ENCODE results near the gene LLCFC1. TPM values are rescaled to one million over a fixed set of nuclear protein-coding genes. Genes with fewer than 3 reads are reported as not detected.

LLCFC1 gene
- total RNA-seq, 1 experiment from 2014 or later: not detected

GRCh38 chr7:142896151-142896550 lies 43.1 kb upstream of the LLCFC1 start:
- no peaks in the 10 kb centered on the region for H3K9me3 ChIP-seq (ENCODE audit: low read length)
- ChIA-PET CTCF (no interaction called here), POLR2A (ENCODE audit: unreplicated experiment) (no interaction called here)
- no peak overlapping the region for H3K4me3 ChIP-seq (ENCODE audit: low read length)
- no peaks in the 10 kb centered on the region for H4K20me1 ChIP-seq (ENCODE audit: low read length)
- DNase-seq: no peak
- peaks cover 18% of the 10 kb centered on the region for H3K4me1 ChIP-seq (ENCODE audit: insufficient read depth, low read length)
- ATAC-seq: no peak
- no peaks in the 10 kb centered on the region for H3K9me2 ChIP-seq (replicated peaks; ENCODE audit: low read length)
- no peaks in the 10 kb centered on the region for H3F3A ChIP-seq (ENCODE audit: low read length, unreplicated experiment)
- no peak overlapping the region for H3K9ac ChIP-seq (ENCODE audit: low read length)
- no peaks in the 10 kb centered on the region for H3K79me2 ChIP-seq (ENCODE audit: low read length)
- no peak overlapping the region for H3K4me2 ChIP-seq (ENCODE audit: low read length)
- H3K27ac ChIP-seq (ENCODE audit: low read length): no peak overlapping the region
- TF ChIP-seq EZH2 (IDR thresholded peaks at IDR 0.05; ENCODE audit: low read length, unreplicated experiment) (no peak), CTCF (conservative IDR thresholded peaks at IDR 0.05; ENCODE audit: low read depth, low read length) (no peak), EZH2phosphoT487 (IDR thresholded peaks at IDR 0.05; ENCODE audit: borderline replicate concordance, low read length) (no peak)
- H2AFZ ChIP-seq (ENCODE audit: low read length): no peak overlapping the region
- peaks cover 10% of the 10 kb centered on the region for H3K27me3 ChIP-seq (ENCODE audit: low read length)
- no TSS peak for BruUV-seq (replicated peaks)
- intact Hi-C loops (cut with micrococcal nuclease): no loop called here
- H3K36me3 ChIP-seq (ENCODE audit: low read depth, low read length): no peaks in the 10 kb centered on the region

- no TSS peak for BruUV-seq (replicated peaks)
- H3K27ac ChIP-seq (ENCODE audit: low read length): no peak overlapping the region
- TF ChIP-seq EZH2phosphoT487 (IDR thresholded peaks at IDR 0.05; ENCODE audit: borderline replicate concordance, low read length) (no peak), CTCF (conservative IDR thresholded peaks at IDR 0.05; ENCODE audit: low read depth, low read length) (no peak), EZH2 (IDR thresholded peaks at IDR 0.05; ENCODE audit: low read length, unreplicated experiment) (no peak)
- H3K27me3 ChIP-seq (ENCODE audit: low read length): peaks cover 10% of the 10 kb centered on the region
- no peaks in the 10 kb centered on the region for H3K36me3 ChIP-seq (ENCODE audit: low read depth, low read length)
- H4K20me1 ChIP-seq (ENCODE audit: low read length): no peaks in the 10 kb centered on the region
- POLR2A ChIA-PET (ENCODE audit: unreplicated experiment): no interaction called here
- no peaks in the 10 kb centered on the region for H3K79me2 ChIP-seq (ENCODE audit: low read length)
- DNase-seq (no peak), ATAC-seq (no peak)
- no peaks in the 10 kb centered on the region for H3K9me3 ChIP-seq (ENCODE audit: low read length)
- no peak overlapping the region for H3K9ac ChIP-seq (ENCODE audit: low read length)
- H2AFZ ChIP-seq (ENCODE audit: low read length): no peak overlapping the region
- H3K4me3 ChIP-seq (ENCODE audit: low read length): no peak overlapping the region
- intact Hi-C loops (cut with micrococcal nuclease): no loop called here
- CTCF ChIA-PET: no interaction called here
- no peak overlapping the region for H3K4me2 ChIP-seq (ENCODE audit: low read length)
- H3K9me2 ChIP-seq (replicated peaks; ENCODE audit: low read length): no peaks in the 10 kb centered on the region
- peaks cover 18% of the 10 kb centered on the region for H3K4me1 ChIP-seq (ENCODE audit: insufficient read depth, low read length)
- no peaks in the 10 kb centered on the region for H3F3A ChIP-seq (ENCODE audit: low read length, unreplicated experiment)
Measured at GRCh38 chr7:142896741-142897379, 42.4 kb upstream of the LLCFC1 start.

- Histone ChIP-seq H3K27me3 (ENCODE audit: low read length) (peaks cover 10% of the 10 kb centered on the region), H3F3A (ENCODE audit: low read length, unreplicated experiment) (no peaks in the 10 kb centered on the region), H3K79me2 (ENCODE audit: low read length) (no peaks in the 10 kb centered on the region), H3K9me2 (replicated peaks; ENCODE audit: low read length) (no peaks in the 10 kb centered on the region), H3K4me1 (ENCODE audit: insufficient read depth, low read length) (peaks cover 18% of the 10 kb centered on the region), H3K9ac (ENCODE audit: low read length) (no peak overlapping the region), H3K4me3 (ENCODE audit: low read length) (no peak overlapping the region), H3K9me3 (ENCODE audit: low read length) (no peaks in the 10 kb centered on the region), H2AFZ (ENCODE audit: low read length) (no peak overlapping the region), H4K20me1 (ENCODE audit: low read length) (no peaks in the 10 kb centered on the region), H3K4me2 (ENCODE audit: low read length) (no peak overlapping the region), H3K27ac (ENCODE audit: low read length) (no peak overlapping the region), H3K36me3 (ENCODE audit: low read depth, low read length) (no peaks in the 10 kb centered on the region)
- ChIA-PET POLR2A (ENCODE audit: unreplicated experiment) (no interaction called here), CTCF (no interaction called here)
- intact Hi-C loops (cut with micrococcal nuclease): no loop called here
- no TSS peak for BruUV-seq (replicated peaks)
- no peak for TF ChIP-seq EZH2phosphoT487 (IDR thresholded peaks at IDR 0.05; ENCODE audit: borderline replicate concordance, low read length)
- no peak for TF ChIP-seq EZH2 (IDR thresholded peaks at IDR 0.05; ENCODE audit: low read length, unreplicated experiment)
- no peak for TF ChIP-seq CTCF (conservative IDR thresholded peaks at IDR 0.05; ENCODE audit: low read depth, low read length)
- ATAC-seq (no peak), DNase-seq (no peak)
Measured at GRCh38 chr7:142897691-142898090, 41.6 kb upstream of the LLCFC1 start.

Data from PC-3 (cell line).